ENCODE data around the gene HMCN2.

HMCN2 gene

DNA sequence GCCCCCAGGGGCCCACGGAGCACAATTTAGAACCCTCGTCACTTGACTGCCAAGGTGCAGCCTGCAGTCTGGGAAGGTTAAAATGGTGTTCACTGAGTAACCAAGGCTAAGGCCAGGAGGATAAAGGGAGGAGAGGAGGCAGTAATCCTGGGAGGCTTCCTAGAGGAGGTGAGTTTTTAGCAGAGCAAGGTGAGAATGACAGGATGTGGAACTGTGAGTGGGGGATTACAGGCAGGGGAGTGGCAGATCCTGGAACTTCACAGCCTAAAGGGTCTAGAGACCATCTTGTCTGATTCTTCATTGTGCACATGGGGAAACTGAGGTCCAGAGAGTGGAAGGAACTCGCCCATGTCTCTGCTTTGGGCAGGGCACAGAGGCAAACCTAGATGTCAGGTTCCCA, 136.7 kb downstream of the HMCN2 start:
- no peak for TF ChIP-seq CTCF (IDR thresholded peaks at IDR 0.05)
- H3K4me3 ChIP-seq (ENCODE audit: low read depth, low read length) = no peak overlapping the region
- H3K9me3 ChIP-seq (ENCODE audit: control insufficient read depth, low read length) = no peaks in the 10 kb centered on the region
- H3K4me2 ChIP-seq (ENCODE audit: low read length) = no peak overlapping the region
- no peaks in the 10 kb centered on the region for H3K27me3 ChIP-seq (ENCODE audit: control insufficient read depth, insufficient read depth, low read length)
- H3K79me2 ChIP-seq = no peaks in the 10 kb centered on the region
- no peak overlapping the region for H3K27ac ChIP-seq
- H3K36me3 ChIP-seq (ENCODE audit: control insufficient read depth, insufficient read depth, low read length) = no peaks in the 10 kb centered on the region
- no peak overlapping the region for H3K9ac ChIP-seq
- H3K4me1 ChIP-seq = no peaks in the 10 kb centered on the region
- no peak overlapping the region for H2AFZ ChIP-seq

DNA sequence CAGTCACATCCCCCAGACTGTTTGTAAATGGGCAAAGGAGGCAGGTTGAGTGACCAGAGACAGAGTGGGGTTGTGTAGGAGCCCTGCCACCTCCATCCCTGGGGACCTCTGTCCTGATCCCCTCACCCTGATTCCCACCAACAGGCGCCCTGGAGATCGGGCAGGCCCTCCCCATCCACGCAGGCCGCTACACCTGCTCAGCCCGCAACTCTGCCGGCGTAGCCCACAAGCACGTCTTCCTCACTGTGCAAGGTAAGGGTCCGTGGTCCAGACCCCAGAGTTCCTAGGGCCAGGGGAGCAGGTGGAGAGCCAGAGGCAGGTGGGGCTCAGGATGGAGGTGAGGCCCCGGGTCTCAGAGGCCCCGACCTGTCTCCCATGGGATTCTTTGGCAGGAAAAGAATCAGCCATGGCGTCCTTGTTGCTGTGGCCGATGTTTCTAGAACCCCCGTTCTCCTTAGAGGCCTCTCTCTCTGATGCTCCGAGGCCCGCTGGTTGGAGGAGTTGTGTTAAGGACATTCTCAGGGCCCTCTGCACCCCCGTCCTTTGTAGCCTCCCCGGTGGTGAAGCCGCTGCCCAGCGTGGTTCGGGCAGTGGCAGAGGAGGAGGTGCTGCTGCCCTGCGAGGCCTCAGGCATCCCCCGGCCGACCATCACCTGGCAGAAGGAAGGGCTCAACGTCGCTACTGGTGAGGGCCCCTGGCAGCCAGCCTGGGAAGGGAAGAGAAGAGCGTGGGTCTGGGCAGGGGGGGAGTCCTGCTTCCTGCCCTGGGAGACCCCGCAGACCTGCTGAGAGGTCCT, 137.3 kb downstream of the HMCN2 start:
- H3K27me3 ChIP-seq (ENCODE audit: control insufficient read depth, insufficient read depth, low read length) = no peaks in the 10 kb centered on the region
- no peak overlapping the region for H3K9ac ChIP-seq
- H3K27ac ChIP-seq = no peak overlapping the region
- H3K4me1 ChIP-seq = no peaks in the 10 kb centered on the region
- no peak for TF ChIP-seq CTCF (IDR thresholded peaks at IDR 0.05)
- H3K9me3 ChIP-seq (ENCODE audit: control insufficient read depth, low read length) = no peaks in the 10 kb centered on the region
- no peaks in the 10 kb centered on the region for H3K36me3 ChIP-seq (ENCODE audit: control insufficient read depth, insufficient read depth, low read length)
- no peak overlapping the region for H3K4me3 ChIP-seq (ENCODE audit: low read depth, low read length)
- H3K4me2 ChIP-seq (ENCODE audit: low read length) = no peak overlapping the region
- no peaks in the 10 kb centered on the region for H3K79me2 ChIP-seq
- H2AFZ ChIP-seq = no peak overlapping the region

GRCh38 chr9:130405657-130406257, 140.2 kb downstream of the HMCN2 start:
- no peak overlapping the region for H3K27ac ChIP-seq
- no peak overlapping the region for H3K9ac ChIP-seq
- no peak overlapping the region for H3K4me3 ChIP-seq (ENCODE audit: low read depth, low read length)
- H3K4me2 ChIP-seq (ENCODE audit: low read length) = no peak overlapping the region
- H3K79me2 ChIP-seq = no peaks in the 10 kb centered on the region
- no peak overlapping the region for H2AFZ ChIP-seq
- H3K4me1 ChIP-seq = no peaks in the 10 kb centered on the region
- H3K36me3 ChIP-seq (ENCODE audit: control insufficient read depth, insufficient read depth, low read length) = no peaks in the 10 kb centered on the region
- no peaks in the 10 kb centered on the region for H3K27me3 ChIP-seq (ENCODE audit: control insufficient read depth, insufficient read depth, low read length)
- no peaks in the 10 kb centered on the region for H3K9me3 ChIP-seq (ENCODE audit: control insufficient read depth, low read length)
- TF ChIP-seq CTCF (IDR thresholded peaks at IDR 0.05) = no peak

DNA sequence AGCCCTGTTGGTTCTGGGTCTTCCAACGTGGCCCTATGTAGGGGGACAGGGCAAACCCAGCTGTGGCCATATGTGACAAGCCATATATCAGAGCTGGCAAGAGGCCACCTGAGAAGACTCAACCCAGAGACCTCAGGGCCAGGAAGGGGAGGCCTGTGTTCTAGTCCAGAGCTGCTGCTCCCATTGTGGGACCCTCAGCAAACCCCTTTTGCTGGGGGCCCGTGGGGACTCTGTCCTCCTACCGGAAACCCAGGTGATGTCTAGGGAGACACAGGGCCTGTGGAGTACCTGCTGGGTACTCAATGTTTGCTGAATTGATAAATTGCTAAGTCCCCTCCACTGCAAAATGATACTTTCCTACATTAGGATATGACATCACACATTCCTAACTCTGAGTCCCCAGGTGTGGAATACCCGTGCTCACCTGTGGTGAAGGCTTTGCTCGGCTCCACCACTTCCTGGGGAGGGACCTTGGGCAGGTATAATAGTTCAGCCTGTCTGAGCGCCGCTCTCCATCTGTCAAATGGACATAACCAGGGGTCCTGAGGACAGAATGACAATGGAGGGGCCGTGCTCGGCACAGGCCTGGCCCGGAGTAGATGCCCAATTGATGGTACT, 140.8 kb downstream of the HMCN2 start:
- Histone ChIP-seq H3K36me3 (ENCODE audit: control insufficient read depth, insufficient read depth, low read length) (no peaks in the 10 kb centered on the region), H3K79me2 (no peaks in the 10 kb centered on the region), H3K9ac (no peak overlapping the region)

More for the DNA sequence above, 140.8 kb downstream of the HMCN2 start:
- no peaks in the 10 kb centered on the region for H3K27me3 ChIP-seq (ENCODE audit: control insufficient read depth, insufficient read depth, low read length)
- no peak overlapping the region for H3K4me2 ChIP-seq (ENCODE audit: low read length)
- no peak overlapping the region for H2AFZ ChIP-seq
- no peaks in the 10 kb centered on the region for H3K9me3 ChIP-seq (ENCODE audit: control insufficient read depth, low read length)
- no peak overlapping the region for H3K4me3 ChIP-seq (ENCODE audit: low read depth, low read length)
- no peak for TF ChIP-seq CTCF (IDR thresholded peaks at IDR 0.05)
- H3K4me1 ChIP-seq = no peaks in the 10 kb centered on the region
- no peak overlapping the region for H3K27ac ChIP-seq

Data from parathyroid adenoma (tissue), 2 donors.